T1000 (cell line): ENCODE results near the gene NR2C1.
"Not testable (repeated sequence)": the region's sequence is repeated elsewhere in the genome, so short reads cannot be mapped to it uniquely, and the experiment has no call there.

ENCODE experiments used
- DNase-seq: peaks from one replicate; lab custom pipeline; 2025; ENCODE audit warnings: mixed read lengths; lab: John Stamatoyannopoulos, UW

Gene NR2C1

DNA sequence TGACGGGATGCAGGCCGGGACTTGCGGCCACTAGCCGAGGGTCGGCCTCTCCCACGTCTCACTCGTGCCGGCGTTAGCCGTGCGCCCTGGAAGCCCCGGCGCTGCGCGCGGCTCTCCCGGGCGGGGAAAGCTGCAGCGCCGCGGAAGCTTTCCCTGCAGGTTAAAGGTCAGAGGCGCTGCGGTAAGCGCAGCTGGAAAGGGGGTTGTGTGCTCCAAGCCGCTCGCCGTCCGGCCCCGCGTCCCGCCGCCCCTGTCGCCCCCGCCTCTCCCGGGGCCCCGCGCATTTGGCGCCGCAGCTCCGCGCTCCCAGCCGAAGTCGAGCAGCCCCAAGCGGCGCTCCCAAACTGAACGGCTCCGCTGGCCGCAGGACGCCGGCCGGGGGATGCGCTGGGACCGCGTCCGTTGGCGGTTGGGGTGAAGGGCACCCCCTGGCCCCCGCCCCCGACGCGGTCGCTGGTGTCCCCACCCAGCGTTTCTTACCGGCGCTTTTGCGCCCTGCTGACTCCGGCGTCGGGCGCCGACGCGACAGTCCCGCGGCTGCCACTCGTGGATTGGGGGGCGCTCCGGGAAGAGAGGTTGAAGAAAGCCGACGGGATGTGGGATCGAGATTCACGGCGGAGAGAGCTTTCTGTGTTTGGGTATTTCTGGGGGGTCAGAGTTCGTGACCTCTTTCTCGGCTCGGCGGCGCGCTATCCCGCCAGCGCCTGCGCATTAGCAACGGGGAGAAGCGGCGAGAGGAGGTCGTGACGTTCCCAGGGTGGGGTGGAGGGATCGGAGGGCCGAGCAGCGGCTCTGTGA is at the start of gene NR2C1:
Gene NR2C1, minus strand, starts transcription at position 719 of the 798 bp plus-strand sequence. CDS start 6,234 bp downstream, outside the sequence.
- DNase-seq = peak; percentile 82

GRCh38 chr12:95118788-95119179 is 45.4 kb upstream of the NR2C1 start:
- no peak for DNase-seq

- no peak for DNase-seq
These were observed 44.8 kb upstream of the NR2C1 start for GRCh38 chr12:95118138-95118787.

- peak; percentile 31 for DNase-seq
These were observed 43.8 kb upstream of the NR2C1 start for GRCh38 chr12:95117178-95117599.

DNA sequence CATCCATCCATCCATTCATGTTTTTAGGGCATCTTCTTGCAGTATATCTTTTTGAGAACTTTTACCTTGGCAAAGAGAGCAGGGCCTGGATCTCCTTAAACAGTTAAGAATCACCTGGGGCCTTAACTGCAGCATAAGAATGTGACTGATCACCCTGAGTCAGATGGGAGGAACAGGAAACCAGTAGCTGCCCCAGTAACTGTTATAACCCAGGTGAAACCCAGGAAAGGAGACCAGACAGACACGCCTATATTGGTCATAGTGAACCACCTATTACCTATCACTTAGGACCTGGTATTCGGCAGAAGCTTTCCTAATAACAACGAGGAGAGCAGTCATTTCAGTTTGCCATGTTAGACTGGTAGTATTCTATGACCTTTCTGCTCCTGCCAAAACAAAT is 43.4 kb upstream of the NR2C1 start:
- DNase-seq = no peak

DNA sequence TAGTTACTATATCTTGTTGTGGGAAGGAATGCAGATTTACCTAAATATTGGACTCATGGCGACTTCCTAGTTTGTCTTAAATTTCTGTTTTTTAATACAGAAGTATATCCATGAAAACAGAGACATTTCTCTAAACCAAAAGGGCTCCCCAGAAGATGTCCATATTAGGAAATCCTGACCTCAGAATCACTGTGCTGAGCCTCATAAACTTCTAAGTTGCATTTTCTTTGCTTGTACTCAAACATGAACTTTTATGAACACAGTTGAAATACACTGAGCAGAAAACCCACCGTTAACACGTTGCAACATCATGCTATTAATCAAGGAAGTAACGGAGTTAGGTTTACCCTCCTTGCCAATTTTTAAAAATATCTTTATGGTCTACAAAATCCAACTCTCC is 42.9 kb upstream of the NR2C1 start:
- no peak for DNase-seq

DNA sequence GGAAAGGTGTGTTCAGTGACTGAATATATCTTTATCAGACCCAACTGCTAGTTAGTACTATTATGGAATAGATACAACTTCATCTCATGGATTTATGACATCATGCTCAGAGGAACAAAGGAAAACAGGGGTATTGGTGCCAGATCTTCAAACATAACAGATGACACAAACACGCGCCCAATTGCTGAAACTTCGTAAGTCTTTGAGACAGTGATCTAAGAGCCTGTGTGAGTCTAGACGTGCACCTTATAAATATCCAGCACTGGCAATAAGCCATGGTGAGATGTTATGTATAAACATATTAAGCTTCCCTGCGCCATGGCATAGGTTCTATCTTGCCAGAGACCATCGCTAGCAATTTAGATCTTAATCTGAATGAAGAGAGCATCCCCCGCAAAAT is 42.2 kb upstream of the NR2C1 start:
- DNase-seq = no peak

GRCh38 chr12:95114766-95115405 is 41.5 kb upstream of the NR2C1 start:
- no peak for DNase-seq

- no peak for DNase-seq
These were observed 33.9 kb upstream of the NR2C1 start for GRCh38 chr12:95107362-95107761.

GRCh38 chr12:95105540-95105939 is 32.1 kb upstream of the NR2C1 start:
- no peak for DNase-seq

GRCh38 chr12:95104919-95105452 is 31.6 kb upstream of the NR2C1 start:
- no peak for DNase-seq

- peak; percentile 23 for DNase-seq
These were observed 29.7 kb upstream of the NR2C1 start for GRCh38 chr12:95102916-95103671.

- DNase-seq = not testable (repeated sequence)
These were observed 28.5 kb upstream of the NR2C1 start for GRCh38 chr12:95101957-95102356.

DNA sequence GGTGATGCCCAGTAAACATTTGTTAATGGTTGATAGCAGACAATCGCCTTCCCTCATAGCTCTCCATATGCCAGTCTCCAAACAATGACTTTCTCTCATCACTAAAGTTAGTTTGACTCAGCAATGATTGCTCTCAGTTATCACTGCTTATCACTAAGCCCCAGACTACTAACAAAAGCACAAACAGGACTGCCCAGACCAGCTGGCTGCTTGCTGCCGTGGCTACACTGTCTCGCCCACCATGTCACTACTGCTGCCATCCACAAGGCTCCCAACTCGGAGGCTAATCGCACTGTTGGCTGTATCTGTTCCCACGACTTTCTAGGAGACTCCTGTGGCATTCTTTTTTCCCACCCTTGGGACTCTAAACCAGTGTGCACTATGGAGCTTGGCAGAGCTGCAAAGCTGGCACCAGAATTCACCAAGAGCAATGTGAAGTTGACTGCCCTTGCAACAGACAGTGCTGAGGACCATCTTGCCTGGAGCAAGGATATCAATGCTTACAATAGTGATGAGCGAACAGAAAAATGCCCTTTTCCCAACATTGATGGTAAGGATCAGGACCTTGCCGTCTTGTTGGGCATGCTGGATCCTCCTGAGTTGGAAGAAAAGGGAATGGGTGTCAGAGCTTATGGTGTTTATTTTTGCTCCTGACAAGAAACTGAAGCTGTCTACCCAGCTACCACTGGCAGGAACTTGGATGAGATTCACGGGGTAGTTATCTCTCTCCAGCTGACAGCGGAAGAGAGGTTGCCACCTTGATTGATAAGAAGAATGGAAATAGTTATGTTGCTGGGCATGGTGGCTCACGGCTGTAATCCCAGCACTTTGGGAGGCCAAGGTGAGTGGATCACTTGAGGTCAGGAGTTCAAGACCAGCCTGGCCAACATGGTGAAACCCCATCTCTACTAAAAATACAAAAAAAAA is 27.1 kb upstream of the NR2C1 start:
- DNase-seq = no peak

DNA sequence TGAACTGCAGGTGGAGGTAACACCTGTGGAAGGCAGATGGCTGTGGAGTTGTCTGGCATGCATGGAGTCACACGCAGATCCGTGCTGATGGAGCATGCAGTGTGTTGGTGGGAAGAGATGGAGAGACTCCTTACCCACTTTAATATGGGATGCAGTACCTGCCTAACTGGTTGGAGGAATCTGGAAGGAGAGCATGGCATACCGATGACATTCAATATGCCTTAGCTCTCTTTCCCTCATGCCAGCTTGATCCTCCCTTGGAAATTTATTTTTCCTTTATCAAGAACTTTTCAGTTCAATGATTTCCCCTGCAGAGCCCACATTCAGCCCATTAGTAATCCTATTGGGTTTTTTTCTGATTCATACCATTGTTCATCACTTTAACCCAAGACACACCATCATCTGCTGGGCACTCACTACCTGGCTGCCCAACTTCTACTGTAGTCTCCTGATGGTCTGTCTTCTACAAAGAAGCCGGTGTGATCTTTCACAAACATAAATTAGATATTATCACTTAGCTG is 25.9 kb upstream of the NR2C1 start:
- no peak for DNase-seq

DNA sequence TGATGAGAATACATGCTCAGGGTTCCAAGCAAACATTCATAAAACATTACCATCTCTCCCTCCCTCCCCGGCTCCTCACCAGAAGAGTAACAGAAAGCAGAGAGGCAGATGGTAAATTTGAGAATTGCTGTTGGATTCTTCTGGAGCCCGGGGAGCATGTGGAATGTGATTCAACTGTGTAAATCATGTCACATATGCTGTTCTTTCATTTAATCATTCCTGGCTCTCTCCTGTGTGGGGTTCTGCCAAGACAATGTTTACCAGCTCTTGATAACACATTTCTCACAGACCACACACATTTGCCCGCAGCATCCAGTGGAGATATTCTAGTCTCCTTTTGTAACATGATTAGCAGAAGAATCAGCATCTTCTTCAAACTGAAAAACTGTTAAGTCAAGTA is 23.4 kb upstream of the NR2C1 start:
- DNase-seq = no peak

GRCh38 chr12:95096378-95096777 is 23.0 kb upstream of the NR2C1 start:
- no peak for DNase-seq

- DNase-seq = not testable (repeated sequence)
These were observed 22.4 kb upstream of the NR2C1 start for GRCh38 chr12:95095866-95096265.

DNA sequence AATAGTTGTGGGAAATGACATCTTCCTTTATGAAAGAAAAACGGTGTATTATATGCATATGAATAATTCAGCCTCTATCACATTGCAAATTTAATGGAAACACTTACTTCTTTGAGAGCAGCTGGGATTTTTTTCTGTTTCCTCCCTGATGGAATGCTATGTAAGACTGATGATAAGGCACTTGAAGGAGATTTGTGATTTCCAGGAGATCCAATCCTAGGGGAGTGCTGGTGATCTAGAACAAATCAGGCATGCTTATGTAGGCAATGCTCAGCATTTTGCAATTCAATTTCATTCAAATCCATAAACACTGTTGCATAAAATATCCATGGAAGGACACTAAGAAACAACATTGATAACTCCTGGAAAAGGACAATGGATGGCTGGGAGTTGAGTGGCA is 16.0 kb upstream of the NR2C1 start:
- DNase-seq = no peak

GRCh38 chr12:95088379-95088778 is 15.0 kb upstream of the NR2C1 start:
- DNase-seq = no peak

DNA sequence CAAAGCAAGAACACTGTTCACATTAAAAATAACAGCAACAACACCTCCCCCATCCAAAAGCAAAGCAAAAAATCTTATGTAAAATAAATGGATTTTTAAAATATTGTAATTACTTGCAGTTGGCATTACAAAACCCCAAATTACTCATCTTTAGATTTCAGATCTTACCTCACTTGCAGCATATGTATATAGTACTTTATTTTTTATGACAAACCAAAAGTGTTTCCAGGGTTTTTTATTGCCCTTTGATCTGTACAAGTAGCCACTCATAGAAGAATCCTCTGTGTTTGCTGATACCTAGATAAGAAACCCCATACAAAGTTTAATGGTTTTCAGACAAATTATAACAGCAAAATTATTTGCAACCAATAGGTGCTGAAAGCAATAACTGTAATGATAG is 12.2 kb upstream of the NR2C1 start:
- DNase-seq = no peak
